ENCODE results near the gene LAIR2. TPM values are rescaled to one million over a fixed set of nuclear protein-coding genes. Genes with fewer than 3 reads are reported as not detected.

The LAIR2 gene
- total RNA-seq, 4 donors from 2014 or later = not detected

DNA sequence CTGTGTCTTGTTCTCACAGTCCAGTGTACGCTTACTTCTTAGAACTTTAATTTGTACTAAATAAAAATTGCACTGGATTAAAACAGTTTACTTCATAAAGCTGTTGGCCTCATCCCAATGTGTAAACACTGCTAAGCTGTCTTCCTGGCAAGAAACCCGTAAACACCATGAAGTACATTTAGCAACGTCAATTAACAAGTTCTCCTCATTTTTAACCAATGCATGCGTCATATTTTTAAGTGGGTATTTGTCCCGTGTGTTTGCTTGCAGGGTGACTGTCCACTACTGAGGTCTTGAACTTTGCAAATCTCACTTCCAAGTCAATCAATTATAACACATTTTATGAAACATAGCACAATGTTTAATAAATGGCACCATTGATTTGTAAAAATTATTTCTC lies 28.2 kb downstream of the LAIR2 start:
- TF ChIP-seq, protein P1, sequence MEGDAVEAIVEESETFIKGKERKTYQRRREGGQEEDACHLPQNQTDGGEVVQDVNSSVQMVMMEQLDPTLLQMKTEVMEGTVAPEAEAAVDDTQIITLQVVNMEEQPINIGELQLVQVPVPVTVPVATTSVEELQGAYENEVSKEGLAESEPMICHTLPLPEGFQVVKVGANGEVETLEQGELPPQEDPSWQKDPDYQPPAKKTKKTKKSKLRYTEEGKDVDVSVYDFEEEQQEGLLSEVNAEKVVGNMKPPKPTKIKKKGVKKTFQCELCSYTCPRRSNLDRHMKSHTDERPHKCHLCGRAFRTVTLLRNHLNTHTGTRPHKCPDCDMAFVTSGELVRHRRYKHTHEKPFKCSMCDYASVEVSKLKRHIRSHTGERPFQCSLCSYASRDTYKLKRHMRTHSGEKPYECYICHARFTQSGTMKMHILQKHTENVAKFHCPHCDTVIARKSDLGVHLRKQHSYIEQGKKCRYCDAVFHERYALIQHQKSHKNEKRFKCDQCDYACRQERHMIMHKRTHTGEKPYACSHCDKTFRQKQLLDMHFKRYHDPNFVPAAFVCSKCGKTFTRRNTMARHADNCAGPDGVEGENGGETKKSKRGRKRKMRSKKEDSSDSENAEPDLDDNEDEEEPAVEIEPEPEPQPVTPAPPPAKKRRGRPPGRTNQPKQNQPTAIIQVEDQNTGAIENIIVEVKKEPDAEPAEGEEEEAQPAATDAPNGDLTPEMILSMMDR (IDR thresholded peaks at IDR 0.05; ENCODE audit: low read depth) = no peak

DNA sequence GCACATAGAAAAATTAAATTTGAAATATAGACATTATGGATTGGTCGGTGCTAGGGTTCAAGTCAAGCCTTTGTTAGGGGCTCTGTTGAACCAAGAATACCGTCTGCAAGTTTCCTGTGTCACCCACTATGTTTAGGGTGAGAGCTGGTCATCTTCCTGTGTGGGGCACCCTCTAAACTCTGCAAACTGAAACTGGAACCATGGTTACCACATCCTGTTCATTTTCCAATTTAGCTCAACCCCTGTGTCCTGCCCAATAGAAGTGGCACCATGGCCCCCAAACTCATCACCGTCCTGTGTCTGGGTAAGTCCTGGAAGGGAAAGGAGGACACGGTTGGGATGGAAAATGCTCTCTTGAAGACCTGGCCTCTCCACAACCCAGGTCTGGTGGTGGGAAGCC lies 29.9 kb downstream of the LAIR2 start:
- TF ChIP-seq, protein P1 (IDR thresholded peaks at IDR 0.05; ENCODE audit: low read depth) = no peak

DNA sequence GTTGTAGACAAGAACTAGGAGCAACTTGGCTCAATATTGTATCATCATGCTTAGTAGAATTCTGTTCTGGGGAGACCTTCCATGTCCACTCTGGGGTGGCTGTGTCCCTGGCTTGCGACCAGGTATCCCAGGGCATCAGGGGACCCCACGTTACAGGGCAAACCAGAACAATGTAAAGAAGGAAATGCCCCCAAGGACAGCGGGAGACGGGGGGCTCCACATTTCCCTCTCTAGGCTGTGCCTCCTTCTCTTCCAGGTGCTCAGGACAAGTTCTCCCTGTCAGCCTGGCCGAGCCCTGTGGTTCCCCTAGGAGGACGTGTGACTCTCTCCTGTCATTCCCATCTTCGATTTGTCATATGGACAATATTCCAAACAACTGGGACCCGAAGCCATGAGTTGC lies 30.8 kb downstream of the LAIR2 start:
- TF ChIP-seq, protein P1 (IDR thresholded peaks at IDR 0.05; ENCODE audit: low read depth) = no peak

DNA sequence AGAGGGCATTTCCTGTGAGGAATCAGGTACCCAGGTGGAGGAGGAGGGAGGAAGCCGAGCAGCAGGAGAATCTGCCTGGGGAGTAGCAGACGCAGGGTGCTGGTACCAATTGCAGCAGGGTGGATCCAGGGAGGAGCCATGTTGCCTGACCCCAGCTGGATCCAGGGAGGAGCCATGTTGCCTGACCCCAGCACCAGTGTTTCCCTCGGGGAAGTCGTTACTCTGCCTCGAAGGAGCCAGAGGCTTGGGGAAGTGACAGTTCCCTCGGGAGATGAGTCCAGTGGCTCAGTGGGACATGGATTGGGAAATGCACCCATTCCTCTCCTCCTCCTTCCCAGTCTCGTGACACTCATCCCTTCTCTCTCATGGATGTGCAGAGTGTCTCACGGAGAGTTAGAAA lies 31.5 kb downstream of the LAIR2 start:
- TF ChIP-seq, protein P1 (IDR thresholded peaks at IDR 0.05; ENCODE audit: low read depth) = no peak

DNA sequence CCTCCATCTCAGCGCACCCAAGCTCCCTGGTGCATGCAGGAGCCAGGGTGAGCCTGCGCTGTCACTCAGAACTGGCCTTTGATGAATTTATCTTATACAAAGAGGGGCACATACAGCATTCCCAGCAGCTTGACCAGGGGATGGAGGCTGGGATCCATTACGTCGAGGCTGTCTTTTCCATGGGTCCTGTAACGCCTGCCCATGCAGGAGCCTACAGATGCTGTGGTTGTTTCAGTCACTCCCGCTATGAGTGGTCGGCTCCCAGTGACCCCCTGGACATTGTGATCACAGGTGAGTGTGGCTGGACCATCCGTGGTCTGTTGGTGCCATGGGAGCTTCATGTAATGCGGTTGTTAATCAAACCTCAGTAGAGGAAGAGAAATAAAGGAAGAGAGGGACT lies 33.0 kb downstream of the LAIR2 start:
- TF ChIP-seq, protein P1 (IDR thresholded peaks at IDR 0.05; ENCODE audit: low read depth) = no peak

DNA sequence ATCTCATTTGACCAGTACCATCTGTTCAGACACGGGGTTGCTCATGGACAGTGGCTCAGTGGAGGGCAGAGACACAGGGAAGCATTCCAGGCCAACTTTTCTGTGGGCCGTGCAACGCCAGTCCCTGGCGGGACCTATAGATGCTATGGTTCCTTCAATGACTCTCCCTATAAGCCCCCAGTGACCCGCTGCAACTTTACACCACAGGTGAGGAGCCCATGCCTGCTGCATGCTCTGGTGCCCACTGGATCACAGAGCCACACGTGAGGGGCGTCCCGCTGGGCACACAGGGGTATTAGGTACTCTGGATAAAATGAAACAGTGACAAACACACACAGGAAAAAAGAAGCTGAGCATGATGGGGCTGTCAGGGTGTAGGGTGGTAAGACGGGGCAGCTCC lies 34.3 kb downstream of the LAIR2 start:
- TF ChIP-seq, protein P1 (IDR thresholded peaks at IDR 0.05; ENCODE audit: low read depth) = no peak

DNA sequence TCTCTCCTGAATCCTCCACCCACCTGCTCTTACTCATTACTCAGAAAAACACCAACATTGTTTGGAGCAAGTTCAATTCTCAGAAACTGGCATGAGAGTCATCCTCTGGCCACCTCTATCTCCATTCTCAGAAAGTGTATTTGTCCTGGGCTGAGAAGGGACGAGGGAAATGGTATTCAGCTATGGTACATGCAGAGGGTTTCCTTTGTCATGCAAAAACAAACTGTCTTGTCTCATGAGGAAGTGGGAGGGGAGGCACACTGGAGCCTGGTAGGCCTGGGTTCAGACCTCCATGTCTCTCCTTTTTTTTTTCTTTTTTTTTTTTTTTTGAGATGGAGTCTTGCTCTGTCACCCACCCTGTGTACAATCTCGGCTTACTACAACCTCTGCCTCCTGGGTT lies 39.1 kb downstream of the LAIR2 start:
- TF ChIP-seq, protein P1 (IDR thresholded peaks at IDR 0.05; ENCODE audit: low read depth) = no peak
